Tibial artery (tissue), 4 donors: ENCODE measurements around the gene EPHB1.
A peak's percentile ranks its signal among the peaks of the same experiment; 100 is the strongest.

ENCODE experiments used
- DNase-seq, 2 donors: peaks; one replicate each; pipeline ENCODE4 v3.0.0-alpha.2; 2019
- H3K27ac ChIP-seq, 2 donors: fragments of 200-600 bp; sonication (generic) in 1 of 2; 1 replicate in 1 of 2; 2 replicates in 1 of 2; pipeline ENCODE4 v1.5.1; 2018 to 2019; ENCODE audit warnings: mild to moderate bottlenecking in 1 of 2
- H3K27me3 ChIP-seq, 2 donors: fragments of 200-600 bp; sonication (generic) in 1 of 2; one replicate each; pipeline versions ENCODE4 v1.5.1 to v1.6.0; 2016 to 2019
- H3K36me3 ChIP-seq, 3 donors: fragments of 200-600 bp; sonication (generic) in 2 of 3; one replicate each; pipeline ENCODE4 v1.5.1; 2016 to 2019; ENCODE audit warnings: mild to moderate bottlenecking in 2 of 3
- H3K4me1 ChIP-seq, 4 donors: fragments of 200-600 bp; sonication (generic) in 2 of 4; 1 replicate in 3 of 4; 2 replicates in 1 of 4; pipeline ENCODE4 v1.5.1; 2016 to 2019
- H3K4me3 ChIP-seq, 2 donors: fragments of 200-600 bp; sonication (generic) in 1 of 2; 1 replicate in 1 of 2; 2 replicates in 1 of 2; pipeline ENCODE4 v1.5.1; 2018 to 2019; ENCODE audit warnings: mild to moderate bottlenecking in 2 of 2
- H3K9me3 ChIP-seq, 3 donors: fragments of 200-600 bp; sonication (generic) in 1 of 3; one replicate each; pipeline ENCODE4 v1.5.1; 2016 to 2019
- intact Hi-C: fragments of 100-400 bp; cut with DNase I; formaldehyde crosslinking; loops from one replicate; pipeline ENCODE4 v1.15.0; 2023; ENCODE audit warnings: low total_unique reads
- TF ChIP-seq, protein P1 (sequence below), 2 experiments: fragments of 200-600 bp in 1 of 2; fragments of 450-650 bp in 1 of 2; IDR thresholded peaks; one replicate each; pipeline ENCODE4 v1.5.1; 2017 to 2019; ENCODE audit warnings: antibody characterized with exemption in 2 of 2, mild to moderate bottlenecking in 1 of 2, moderate library complexity in 1 of 2

The EPHB1 gene

DNA sequence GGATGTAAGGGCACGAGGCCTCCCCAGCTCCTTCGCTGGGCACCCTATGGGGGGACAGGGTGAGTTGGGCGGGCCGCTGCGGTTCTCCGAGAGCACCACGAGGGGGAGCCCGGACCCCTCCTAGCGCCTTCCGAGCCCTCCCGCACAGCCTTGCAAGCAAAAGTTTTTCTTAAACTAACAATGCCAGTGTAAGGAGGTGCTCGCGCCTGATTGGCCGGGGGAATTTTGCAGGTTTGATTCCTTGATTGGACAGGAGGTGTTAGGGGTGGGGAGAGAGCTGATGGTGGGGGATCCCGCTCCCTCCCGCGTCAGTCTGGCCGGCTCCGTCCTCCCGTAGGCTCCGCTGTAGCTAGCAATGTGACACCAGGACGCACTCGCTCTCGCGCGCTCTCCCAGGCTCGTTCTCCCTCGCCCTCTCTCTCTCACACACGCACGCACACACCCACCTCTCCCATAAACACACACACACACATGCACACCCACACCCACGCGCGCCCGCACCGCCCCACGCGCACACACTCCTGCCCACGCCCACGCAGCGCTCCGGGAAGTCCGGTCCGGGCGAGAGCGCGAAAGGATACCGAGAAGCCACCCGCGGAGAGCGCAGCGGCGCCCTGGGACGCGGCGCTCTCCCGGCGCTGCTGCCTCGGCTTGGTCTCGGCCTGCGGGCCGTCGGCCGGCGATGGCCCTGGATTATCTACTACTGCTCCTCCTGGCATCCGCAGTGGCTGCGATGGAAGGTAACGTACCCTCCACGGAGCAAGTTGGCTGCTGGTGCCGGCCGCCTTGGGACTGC is at the start of gene EPHB1:
EPHB1 (plus strand) TSS at position 311 of the 796 bp plus-strand sequence.
- Histone ChIP-seq H3K27me3 (no peaks in the 10 kb centered on the region), H3K9me3 (no peaks in the 10 kb centered on the region), H3K4me1 (peaks cover 0 to 47% (median 39%) of the 10 kb centered on the region in 4 donors), H3K36me3 (no peaks in the 10 kb centered on the region), H3K27ac (peak within 1 kb of the TSS; percentile 34 to 68), H3K4me3 (peak within 1 kb of the TSS; percentile 53 to 64)
- TF ChIP-seq, protein P1, sequence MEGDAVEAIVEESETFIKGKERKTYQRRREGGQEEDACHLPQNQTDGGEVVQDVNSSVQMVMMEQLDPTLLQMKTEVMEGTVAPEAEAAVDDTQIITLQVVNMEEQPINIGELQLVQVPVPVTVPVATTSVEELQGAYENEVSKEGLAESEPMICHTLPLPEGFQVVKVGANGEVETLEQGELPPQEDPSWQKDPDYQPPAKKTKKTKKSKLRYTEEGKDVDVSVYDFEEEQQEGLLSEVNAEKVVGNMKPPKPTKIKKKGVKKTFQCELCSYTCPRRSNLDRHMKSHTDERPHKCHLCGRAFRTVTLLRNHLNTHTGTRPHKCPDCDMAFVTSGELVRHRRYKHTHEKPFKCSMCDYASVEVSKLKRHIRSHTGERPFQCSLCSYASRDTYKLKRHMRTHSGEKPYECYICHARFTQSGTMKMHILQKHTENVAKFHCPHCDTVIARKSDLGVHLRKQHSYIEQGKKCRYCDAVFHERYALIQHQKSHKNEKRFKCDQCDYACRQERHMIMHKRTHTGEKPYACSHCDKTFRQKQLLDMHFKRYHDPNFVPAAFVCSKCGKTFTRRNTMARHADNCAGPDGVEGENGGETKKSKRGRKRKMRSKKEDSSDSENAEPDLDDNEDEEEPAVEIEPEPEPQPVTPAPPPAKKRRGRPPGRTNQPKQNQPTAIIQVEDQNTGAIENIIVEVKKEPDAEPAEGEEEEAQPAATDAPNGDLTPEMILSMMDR (IDR thresholded peaks at IDR 0.05) = peak; percentile 86 to 94
- intact Hi-C loops = loop anchor here (5.0 kb wide), 2 partner anchors 707 to 1097 kb away; no protein-coding TSS in a partner anchor
- peak; percentile 71 to 89 for DNase-seq

- TF ChIP-seq, protein P1 (IDR thresholded peaks at IDR 0.05) = no peak
- no peak overlapping the region for H3K27ac ChIP-seq
- H3K27me3 ChIP-seq = no peaks in the 10 kb centered on the region
- H3K9me3 ChIP-seq = no peaks in the 10 kb centered on the region
- DNase-seq = no peak
- H3K4me1 ChIP-seq = no peaks in the 10 kb centered on the region
- no peak overlapping the region for H3K4me3 ChIP-seq
- intact Hi-C loops = no loop called here
- no peaks in the 10 kb centered on the region for H3K36me3 ChIP-seq
Measured at GRCh38 chr3:134748698-134749097, 46.4 kb upstream of the EPHB1 start.

DNA sequence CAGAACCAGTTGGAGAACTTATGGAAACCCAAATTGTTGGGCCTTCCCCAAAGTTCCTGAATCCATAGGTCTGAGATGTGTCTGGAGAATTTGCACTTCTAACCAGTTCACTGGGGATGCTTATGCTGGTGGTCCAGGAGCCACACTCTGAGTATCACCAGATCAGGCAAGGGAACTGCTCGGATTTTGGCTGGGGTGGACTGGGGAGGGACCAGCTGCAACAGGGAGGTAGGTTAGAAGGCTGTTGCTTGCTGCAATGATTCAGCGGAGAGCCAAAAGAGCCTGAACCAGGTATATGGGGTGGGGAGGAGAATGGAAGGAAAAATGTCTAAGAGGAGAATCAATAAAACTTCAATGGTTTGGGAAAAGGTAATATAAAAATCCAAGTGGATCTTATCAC is 45.9 kb upstream of the EPHB1 start:
- no peaks in the 10 kb centered on the region for H3K27me3 ChIP-seq
- no peak for DNase-seq
- no peaks in the 10 kb centered on the region for H3K4me1 ChIP-seq
- TF ChIP-seq, protein P1 (IDR thresholded peaks at IDR 0.05) = no peak
- H3K27ac ChIP-seq = no peak overlapping the region
- H3K36me3 ChIP-seq = no peaks in the 10 kb centered on the region
- no peak overlapping the region for H3K4me3 ChIP-seq
- intact Hi-C loops = no loop called here
- H3K9me3 ChIP-seq = no peaks in the 10 kb centered on the region

DNA sequence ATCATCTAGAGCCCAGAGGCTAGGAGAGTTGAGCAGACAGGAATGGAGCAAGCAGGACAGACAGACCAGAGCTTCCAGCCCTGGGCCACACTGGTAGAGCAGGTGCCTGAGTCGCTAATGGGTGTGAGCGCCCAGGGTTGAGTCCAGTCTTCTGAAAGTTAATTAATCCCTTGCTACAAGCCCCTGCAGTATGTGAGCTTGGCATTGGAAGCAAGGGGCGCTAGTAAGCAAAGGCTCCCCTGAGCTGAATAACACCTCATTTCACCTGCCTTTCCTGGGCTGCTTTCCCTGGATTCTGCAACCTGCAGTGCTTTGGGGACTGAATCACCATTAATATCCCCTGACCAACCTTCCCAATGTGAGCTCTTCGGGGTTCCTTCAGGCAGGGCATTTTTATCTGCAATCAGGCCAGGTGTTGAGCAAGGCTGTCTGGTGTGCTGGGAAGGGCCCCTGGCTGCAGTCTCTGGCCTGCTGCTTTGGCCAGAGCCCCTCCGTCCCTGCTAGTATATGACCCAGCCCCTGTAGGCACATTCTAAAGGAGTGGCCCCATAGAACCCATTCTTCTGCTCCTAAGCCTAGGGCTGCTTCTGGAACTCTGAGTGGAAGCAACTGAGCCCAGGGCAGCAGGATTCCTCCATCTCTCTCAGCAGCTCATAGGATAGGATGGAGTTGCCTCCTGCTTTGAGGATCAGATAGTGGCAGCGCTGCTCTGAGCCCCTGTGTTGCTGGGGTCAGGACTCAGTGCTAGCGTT is 45.1 kb upstream of the EPHB1 start:
- Histone ChIP-seq H3K4me1 (no peaks in the 10 kb centered on the region), H3K27me3 (no peaks in the 10 kb centered on the region), H3K9me3 (no peaks in the 10 kb centered on the region), H3K4me3 (no peak overlapping the region), H3K36me3 (no peaks in the 10 kb centered on the region), H3K27ac (no peak overlapping the region)
- TF ChIP-seq, protein P1 (IDR thresholded peaks at IDR 0.05) = no peak
- DNase-seq = no peak
- intact Hi-C loops = no loop called here

DNA sequence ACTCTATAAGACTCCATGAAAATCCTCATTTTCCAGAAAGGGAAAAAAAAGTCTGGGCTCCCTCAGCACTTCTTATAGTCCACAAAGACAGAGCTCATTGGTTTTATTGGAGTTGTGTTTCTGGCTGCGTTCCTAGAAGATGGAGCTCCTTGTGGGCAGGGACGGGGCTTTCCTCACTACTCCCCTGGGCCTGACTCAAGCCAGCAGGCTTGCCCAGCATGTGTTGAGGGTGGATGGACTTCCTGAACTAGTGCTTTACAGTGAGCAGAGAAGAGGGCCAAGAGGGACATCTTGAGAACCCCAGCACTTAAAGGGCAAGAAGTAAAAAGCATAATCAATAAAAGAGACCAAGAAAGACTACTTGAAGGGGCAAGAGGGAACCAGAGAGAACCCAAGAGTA is 43.2 kb upstream of the EPHB1 start:
- no peaks in the 10 kb centered on the region for H3K36me3 ChIP-seq

More for the DNA sequence above, 43.2 kb upstream of the EPHB1 start:
- Histone ChIP-seq H3K4me3 (no peak overlapping the region), H3K4me1 (no peaks in the 10 kb centered on the region), H3K27me3 (no peaks in the 10 kb centered on the region), H3K9me3 (no peaks in the 10 kb centered on the region), H3K27ac (no peak overlapping the region)
- intact Hi-C loops = no loop called here
- TF ChIP-seq, protein P1 (IDR thresholded peaks at IDR 0.05) = no peak
- no peak for DNase-seq
